ENCODE measurements around the gene PPIP5K1. TPM values are rescaled to one million over a fixed set of nuclear protein-coding genes. Genes with fewer than 3 reads are reported as not detected.

PPIP5K1 gene
- total and polyA plus RNA-seq, 9 of the 15 experiments (the other 6 are each of a cell fraction or from before 2014, with no cell fraction given) = 2.5 to 74.6 (median 35.1) TPM

- no peak for FAIRE-seq
- peaks cover 5% of the 10 kb centered on the region; the same call in 1 of the 3 replicates for H3K36me3 ChIP-seq (ENCODE audit: control insufficient read depth, insufficient read depth, low read length)
- H3K79me2 ChIP-seq (ENCODE audit: control insufficient read depth, insufficient read depth, low read length) = no peaks in the 10 kb centered on the region
- H3K27ac ChIP-seq (ENCODE audit: extremely low read depth, low read depth, low read length) = no peak overlapping the region
- H4K20me1 ChIP-seq (replicated peaks; ENCODE audit: control insufficient read depth, insufficient read depth, low read length) = no peaks in the 10 kb centered on the region; the same call in 1 of the 2 replicates
- DNase-seq (ENCODE audit: extremely low read depth in 1 of 4, low spot score in 3 of 4) = no peak
- intact Hi-C loops (cut with micrococcal nuclease) (no loop called here), in situ Hi-C loops (cut with MboI) (no loop called here)
- ChIA-PET CTCF (ENCODE audit: low intra/inter-chr PET ratio) (no interaction called here), POLR2A (interaction anchor here (1.2 kb wide), 1 partner anchor 9 kb away, joined by 4 read pairs; no protein-coding TSS in a partner anchor)
- WGBS (ENCODE audit: insufficient coverage, low coverage, missing lambda C conversion rate) = 90% methylated on average over 4 of the region's 4 CpGs
- H3K4me1 ChIP-seq (replicated peaks in 1 of 2; ENCODE audit: control insufficient read depth in 2 of 2, insufficient read depth in 2 of 2, low read length in 2 of 2) = no peaks in the 10 kb centered on the region
- BruUV-seq (replicated peaks) = no TSS peak
- H3K4me2 ChIP-seq (ENCODE audit: insufficient read depth, low read length) = no peak overlapping the region
- no peak overlapping the region for H3K4me3 ChIP-seq
- no peak overlapping the region for H2AFZ ChIP-seq (ENCODE audit: low read depth, low read length)
- H3K9me3 ChIP-seq (replicated peaks; ENCODE audit: control insufficient read depth, insufficient read depth, low read depth, low read length) = no peaks in the 10 kb centered on the region
- H3K9me1 ChIP-seq (ENCODE audit: control insufficient read depth, insufficient read depth, low read length) = no peaks in the 10 kb centered on the region
- H3K9ac ChIP-seq (ENCODE audit: insufficient read depth in 1 of 2, low read depth in 2 of 2, low read length in 2 of 2) = no peak overlapping the region
- H3K27me3 ChIP-seq (ENCODE audit: control insufficient read depth in 2 of 2, insufficient read depth in 2 of 2, low read length in 2 of 2) = no peaks in the 10 kb centered on the region
- ATAC-seq = no peak
- TF ChIP-seq ZNF609 (CRISPR knock-in tag; IDR thresholded peaks at IDR 0.05; ENCODE audit: borderline replicate concordance) = no peak
- no peak for TF ChIP-seq CEBPB (tag; IDR thresholded peaks at IDR 0.05)
- TF ChIP-seq ZMIZ1 (IDR thresholded peaks at IDR 0.05; ENCODE audit: low read depth in 2 of 2, low read length in 2 of 2) = no peak
- no peak for TF ChIP-seq CREBBP (IDR thresholded peaks at IDR 0.05; ENCODE audit: low read depth, low read length)
- TF ChIP-seq ZBED1 (IDR thresholded peaks at IDR 0.05) = no peak
- TF ChIP-seq TCF3 (CRISPR knock-in tag; IDR thresholded peaks at IDR 0.05) = no peak
- TF ChIP-seq GTF2A2 (tag; IDR thresholded peaks at IDR 0.05) = no peak
- TF ChIP-seq GABPA (tag; conservative IDR thresholded peaks at IDR 0.05; ENCODE audit: low read depth) = no peak
- TF ChIP-seq IRF9 (tag; IDR thresholded peaks at IDR 0.05) = no peak
- TF ChIP-seq MAZ (CRISPR knock-in tag; conservative IDR thresholded peaks at IDR 0.05 in 1 of 2, IDR thresholded peaks at IDR 0.05 in 1 of 2) = no peak
- TF ChIP-seq YY1 (IDR thresholded peaks at IDR 0.05; ENCODE audit: borderline replicate concordance in 1 of 3, control insufficient read depth in 1 of 3, extremely low read depth in 1 of 3, insufficient read depth in 3 of 3, insufficient read length in 1 of 3, insufficient replicate concordance in 2 of 3, low read depth in 1 of 3, low read length in 2 of 3) = no peak
- TF ChIP-seq PHF8 (IDR thresholded peaks at IDR 0.05; ENCODE audit: borderline replicate concordance, low read length) = no peak
These were observed 37.8 kb downstream of the PPIP5K1 start for GRCh38 chr15:43552256-43552655.

Measured in K562 (cell line).